ENCODE measurements around the gene PLAC8L1.

- TF ChIP-seq CTCF (IDR thresholded peaks at IDR 0.05) (no peak), EP300 (IDR thresholded peaks at IDR 0.05) (no peak)
Observed at GRCh38 chr5:146089287-146089686, 16.1 kb downstream of the PLAC8L1 start.
